Uterus (tissue), 4 donors: Measurements from ENCODE around the gene PPY. TPM values are rescaled to one million over a fixed set of nuclear protein-coding genes. Genes with fewer than 3 reads are reported as not detected.
"Not testable (repeated sequence)": the region's sequence is repeated elsewhere in the genome, so short reads cannot be mapped to it uniquely, and the experiment has no call there.

Source experiments
- DNase-seq, 2 donors: peaks; one replicate each; pipeline ENCODE4 v3.0.0-alpha.2; 2019 to 2020
- H3K27ac ChIP-seq, 2 donors: fragments of 200-600 bp; sonication (generic); 1 replicate in 1 of 2; 2 replicates in 1 of 2; pipeline ENCODE4 v1.5.1; 2016 to 2018
- H3K27me3 ChIP-seq, 2 donors: fragments of 200-600 bp; sonication (generic); one replicate each; pipeline ENCODE4 v1.5.1; 2018 to 2019; ENCODE audit warnings: control low read depth in 1 of 2
- H3K36me3 ChIP-seq, 2 donors: fragments of 200-600 bp; sonication (generic); one replicate each; pipeline ENCODE4 v1.5.1; 2019; ENCODE audit warnings: control low read depth in 1 of 2
- H3K4me1 ChIP-seq, 2 donors: fragments of 200-600 bp; sonication (generic); one replicate each; pipeline ENCODE4 v1.5.1; 2018 to 2019; ENCODE audit warnings: control low read depth in 1 of 2
- H3K4me3 ChIP-seq, 2 donors: fragments of 200-600 bp; sonication (generic); 1 replicate in 1 of 2; 2 replicates in 1 of 2; pipeline ENCODE4 v1.5.1; 2018 to 2019; ENCODE audit warnings: mild to moderate bottlenecking in 1 of 2
- H3K9me3 ChIP-seq, 2 donors: fragments of 200-600 bp; sonication (generic); one replicate each; pipeline ENCODE4 v1.5.1; 2019; ENCODE audit warnings: control low read depth in 1 of 2
- POLR2A ChIP-seq, 2 donors: fragments of 450-650 bp; IDR thresholded peaks; one replicate each; pipeline ENCODE4 v1.6.1; 2016; ENCODE audit warnings: antibody characterized with exemption in 2 of 2, mild to moderate bottlenecking in 1 of 2, moderate library complexity in 1 of 2
- intact Hi-C: fragments of 100-400 bp; cut with DNase I; formaldehyde crosslinking; loops from one replicate; pipeline ENCODE4 v1.15.1; 2023; ENCODE audit warnings: low total_unique reads
- total RNA-seq, 4 donors: library from RNA; depleted of rRNA in 3 of 4; stranded (reverse); fragments of >200 nt in 3 of 4; gene quantifications; one replicate each; pipeline versions ENCODE4 v1.1.0 to v1.2.4, GENCODE V29; 2014 to 2023
- TF ChIP-seq, protein P1 (sequence below), 4 experiments: fragments of 200-600 bp in 2 of 4; fragments of 450-650 bp in 2 of 4; sonication (generic) in 2 of 4; IDR thresholded peaks; one replicate each; pipeline ENCODE4 v1.5.1; 2016 to 2019; ENCODE audit warnings: antibody characterized with exemption in 4 of 4, mild to moderate bottlenecking in 2 of 4, moderate library complexity in 1 of 4
- donor health status: DM: yes; HTN: yes; CAD: no.

The PPY gene
- total RNA-seq, 4 donors from 2014 or later = not detected

DNA sequence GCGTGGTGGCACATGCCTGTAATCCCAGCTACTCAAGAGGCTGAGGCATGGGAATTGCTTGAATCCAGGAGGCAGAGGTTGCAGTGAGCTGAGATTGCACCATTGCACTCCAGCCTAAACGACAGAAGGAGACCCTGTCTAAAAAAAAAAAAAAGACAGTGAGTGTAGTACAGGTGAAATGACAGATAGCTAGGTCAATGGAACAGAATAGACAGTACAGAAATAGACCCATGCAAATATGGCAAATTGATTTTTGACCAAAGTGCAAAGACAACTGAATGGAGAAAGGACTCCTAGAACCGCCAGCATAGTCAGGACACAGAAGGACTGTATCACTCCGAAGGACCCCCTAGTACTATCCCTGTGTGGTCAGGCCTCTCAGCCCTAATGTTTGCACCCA, 28.1 kb upstream of the PPY start:
- TF ChIP-seq, protein P1, sequence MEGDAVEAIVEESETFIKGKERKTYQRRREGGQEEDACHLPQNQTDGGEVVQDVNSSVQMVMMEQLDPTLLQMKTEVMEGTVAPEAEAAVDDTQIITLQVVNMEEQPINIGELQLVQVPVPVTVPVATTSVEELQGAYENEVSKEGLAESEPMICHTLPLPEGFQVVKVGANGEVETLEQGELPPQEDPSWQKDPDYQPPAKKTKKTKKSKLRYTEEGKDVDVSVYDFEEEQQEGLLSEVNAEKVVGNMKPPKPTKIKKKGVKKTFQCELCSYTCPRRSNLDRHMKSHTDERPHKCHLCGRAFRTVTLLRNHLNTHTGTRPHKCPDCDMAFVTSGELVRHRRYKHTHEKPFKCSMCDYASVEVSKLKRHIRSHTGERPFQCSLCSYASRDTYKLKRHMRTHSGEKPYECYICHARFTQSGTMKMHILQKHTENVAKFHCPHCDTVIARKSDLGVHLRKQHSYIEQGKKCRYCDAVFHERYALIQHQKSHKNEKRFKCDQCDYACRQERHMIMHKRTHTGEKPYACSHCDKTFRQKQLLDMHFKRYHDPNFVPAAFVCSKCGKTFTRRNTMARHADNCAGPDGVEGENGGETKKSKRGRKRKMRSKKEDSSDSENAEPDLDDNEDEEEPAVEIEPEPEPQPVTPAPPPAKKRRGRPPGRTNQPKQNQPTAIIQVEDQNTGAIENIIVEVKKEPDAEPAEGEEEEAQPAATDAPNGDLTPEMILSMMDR (IDR thresholded peaks at IDR 0.05) = no peak
- TF ChIP-seq POLR2A (IDR thresholded peaks at IDR 0.05) = no peak
- Histone ChIP-seq H3K4me3 (no peak overlapping the region), H3K4me1 (no peaks in the 10 kb centered on the region), H3K27ac (no peak overlapping the region), H3K27me3 (no peaks in the 10 kb centered on the region), H3K36me3 (no peaks in the 10 kb centered on the region), H3K9me3 (no peaks in the 10 kb centered on the region)
- no peak for DNase-seq
- intact Hi-C loops = no loop called here

DNA sequence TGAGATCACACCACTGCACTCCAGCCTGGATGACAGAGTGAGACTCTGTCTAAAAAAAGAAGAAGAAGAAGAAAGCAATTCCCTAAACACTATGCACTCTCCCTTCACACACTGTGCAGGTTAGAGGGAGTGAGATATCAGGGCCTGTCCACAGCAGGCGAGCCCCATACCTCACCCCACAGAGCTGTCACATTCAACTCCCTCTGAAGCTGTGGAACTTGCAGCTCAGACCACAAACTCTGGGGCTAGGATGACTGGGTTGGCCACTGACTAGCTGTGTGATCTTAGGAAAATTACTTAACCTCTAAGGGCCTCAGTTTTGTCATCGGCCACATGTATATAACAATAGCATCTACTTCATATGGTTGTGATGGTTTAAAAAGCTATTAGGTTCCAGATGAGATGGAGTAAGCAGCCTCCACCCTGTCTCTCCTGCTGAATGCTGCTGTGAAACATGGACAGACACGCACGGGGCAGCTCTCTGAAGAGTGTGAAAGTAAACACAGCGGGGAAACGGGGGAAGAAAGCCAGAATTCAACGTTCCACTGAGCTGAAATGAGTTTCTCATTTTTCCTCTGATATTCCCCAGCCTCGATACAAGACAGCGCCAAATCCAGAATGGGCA, 25.1 kb upstream of the PPY start:
- TF ChIP-seq POLR2A (IDR thresholded peaks at IDR 0.05) = no peak
- TF ChIP-seq, protein P1 (IDR thresholded peaks at IDR 0.05) = no peak
- intact Hi-C loops = no loop called here
- Histone ChIP-seq H3K4me1 (no peaks in the 10 kb centered on the region), H3K27ac (no peak overlapping the region), H3K27me3 (no peaks in the 10 kb centered on the region), H3K4me3 (no peak overlapping the region), H3K36me3 (no peaks in the 10 kb centered on the region), H3K9me3 (no peaks in the 10 kb centered on the region)
- no peak for DNase-seq

GRCh38 chr17:43966276-43966675, 24.0 kb upstream of the PPY start:
- H3K27ac ChIP-seq = no peak overlapping the region
- H3K4me1 ChIP-seq = no peaks in the 10 kb centered on the region
- H3K9me3 ChIP-seq = no peaks in the 10 kb centered on the region
- intact Hi-C loops = no loop called here
- TF ChIP-seq POLR2A (IDR thresholded peaks at IDR 0.05) = no peak
- TF ChIP-seq, protein P1 (IDR thresholded peaks at IDR 0.05) = no peak
- no peak for DNase-seq
- H3K27me3 ChIP-seq = no peaks in the 10 kb centered on the region
- H3K4me3 ChIP-seq = no peak overlapping the region
- no peaks in the 10 kb centered on the region for H3K36me3 ChIP-seq

GRCh38 chr17:43962479-43962878, 20.2 kb upstream of the PPY start:
- Histone ChIP-seq H3K27me3 (no peaks in the 10 kb centered on the region), H3K9me3 (no peaks in the 10 kb centered on the region), H3K4me3 (no peak overlapping the region), H3K27ac (no peak overlapping the region), H3K4me1 (no peaks in the 10 kb centered on the region), H3K36me3 (no peaks in the 10 kb centered on the region)
- DNase-seq = no peak
- intact Hi-C loops = no loop called here
- no peak for TF ChIP-seq POLR2A (IDR thresholded peaks at IDR 0.05)
- TF ChIP-seq, protein P1 (IDR thresholded peaks at IDR 0.05) = no peak

GRCh38 chr17:43961954-43962353, 19.7 kb upstream of the PPY start:
- H3K36me3 ChIP-seq = no peaks in the 10 kb centered on the region
- DNase-seq = no peak
- no peak overlapping the region for H3K4me3 ChIP-seq
- no peaks in the 10 kb centered on the region for H3K4me1 ChIP-seq
- intact Hi-C loops = no loop called here
- no peak overlapping the region for H3K27ac ChIP-seq
- TF ChIP-seq, protein P1 (IDR thresholded peaks at IDR 0.05) = no peak
- TF ChIP-seq POLR2A (IDR thresholded peaks at IDR 0.05) = no peak
- no peaks in the 10 kb centered on the region for H3K27me3 ChIP-seq
- H3K9me3 ChIP-seq = no peaks in the 10 kb centered on the region

- H3K36me3 ChIP-seq, DNase-seq, intact Hi-C loops, H3K4me3 ChIP-seq, H3K27me3 ChIP-seq, H3K27ac ChIP-seq, H3K4me1 ChIP-seq, H3K9me3 ChIP-seq: not testable (repeated sequence)
Observed at GRCh38 chr17:43961292-43961691, 19.0 kb upstream of the PPY start.
